C4-2B (cell line): ENCODE measurements around the gene HLA-DMA.

ENCODE experiments used
- ZFX ChIP-seq: fragments of 450-650 bp; IDR thresholded peaks from 2 replicates; pipeline ENCODE4 v1.6.1; 2017
- TF ChIP-seq, protein P1 (sequence below): fragments of 450-650 bp; conservative IDR thresholded peaks from 2 replicates; pipeline ENCODE4 v1.5.1; 2017; ENCODE audit warnings: mild to moderate bottlenecking

GRCh38 chr6:32993363-32993973 lies 40.6 kb upstream of the HLA-DMA start:
- TF ChIP-seq, protein P1, sequence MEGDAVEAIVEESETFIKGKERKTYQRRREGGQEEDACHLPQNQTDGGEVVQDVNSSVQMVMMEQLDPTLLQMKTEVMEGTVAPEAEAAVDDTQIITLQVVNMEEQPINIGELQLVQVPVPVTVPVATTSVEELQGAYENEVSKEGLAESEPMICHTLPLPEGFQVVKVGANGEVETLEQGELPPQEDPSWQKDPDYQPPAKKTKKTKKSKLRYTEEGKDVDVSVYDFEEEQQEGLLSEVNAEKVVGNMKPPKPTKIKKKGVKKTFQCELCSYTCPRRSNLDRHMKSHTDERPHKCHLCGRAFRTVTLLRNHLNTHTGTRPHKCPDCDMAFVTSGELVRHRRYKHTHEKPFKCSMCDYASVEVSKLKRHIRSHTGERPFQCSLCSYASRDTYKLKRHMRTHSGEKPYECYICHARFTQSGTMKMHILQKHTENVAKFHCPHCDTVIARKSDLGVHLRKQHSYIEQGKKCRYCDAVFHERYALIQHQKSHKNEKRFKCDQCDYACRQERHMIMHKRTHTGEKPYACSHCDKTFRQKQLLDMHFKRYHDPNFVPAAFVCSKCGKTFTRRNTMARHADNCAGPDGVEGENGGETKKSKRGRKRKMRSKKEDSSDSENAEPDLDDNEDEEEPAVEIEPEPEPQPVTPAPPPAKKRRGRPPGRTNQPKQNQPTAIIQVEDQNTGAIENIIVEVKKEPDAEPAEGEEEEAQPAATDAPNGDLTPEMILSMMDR = no peak
- TF ChIP-seq ZFX = no peak
